Trophoblast cell (in vitro differentiated cells and primary cell): Measurements from ENCODE around the gene POMP.
A peak's percentile ranks its signal among the peaks of the same experiment; 100 is the strongest.

ENCODE experiments used
- DNase-seq, 2 donors: peaks; one replicate each; pipeline ENCODE4 v3.0.0-alpha.2; 2016
- H2AFZ ChIP-seq: 2 replicates; pipeline ENCODE4 v1.6.1; 2013; ENCODE audit warnings: low read length, moderate library complexity, mild to moderate bottlenecking; ENCODE audit not compliant: insufficient read depth, poor library complexity
- H2AK5ac ChIP-seq: 2 replicates; pipeline ENCODE4 v1.6.1; 2013; ENCODE audit warnings: mild to moderate bottlenecking, low read length
- H2BK120ac ChIP-seq: 2 replicates; pipeline ENCODE4 v1.6.1; 2013; ENCODE audit warnings: low read length, mild to moderate bottlenecking, moderate library complexity; ENCODE audit not compliant: insufficient read depth, poor library complexity
- H2BK12ac ChIP-seq: 2 replicates; pipeline ENCODE4 v1.6.1; 2013; ENCODE audit warnings: mild to moderate bottlenecking, low read length, moderate library complexity
- H2BK5ac ChIP-seq: 2 replicates; pipeline ENCODE4 v1.6.1; 2013; ENCODE audit warnings: low read length, low read depth, moderate library complexity, mild to moderate bottlenecking; ENCODE audit not compliant: poor library complexity
- H3K14ac ChIP-seq: 2 replicates; pipeline ENCODE4 v1.6.1; 2013; ENCODE audit warnings: mild to moderate bottlenecking, low read length
- H3K18ac ChIP-seq: 2 replicates; pipeline ENCODE4 v1.6.1; 2013; ENCODE audit warnings: mild to moderate bottlenecking, low read length
- H3K23ac ChIP-seq: 2 replicates; pipeline ENCODE4 v1.6.1; 2013; ENCODE audit warnings: low read length
- H3K27ac ChIP-seq: 2 replicates; pipeline ENCODE4 v1.5.1; 2013; ENCODE audit warnings: low read depth, mild to moderate bottlenecking, inconsistent platforms, low read length, moderate library complexity
- H3K27me3 ChIP-seq: 2 replicates; pipeline ENCODE4 v1.6.1; 2013; ENCODE audit warnings: inconsistent platforms, mild to moderate bottlenecking, low read length, moderate library complexity; ENCODE audit not compliant: insufficient read depth
- H3K36me3 ChIP-seq, 2 experiments: 1 replicate in 1 of 2; 2 replicates in 1 of 2; pipeline ENCODE4 v1.6.1; 2013; ENCODE audit warnings: low read length in 2 of 2, mild to moderate bottlenecking in 2 of 2, moderate library complexity in 1 of 2; ENCODE audit not compliant: insufficient read depth in 2 of 2, control insufficient read depth in 1 of 2
- H3K4ac ChIP-seq: 2 replicates; pipeline ENCODE4 v1.6.1; 2013; ENCODE audit warnings: low read depth, mild to moderate bottlenecking, low read length, moderate library complexity
- H3K4me1 ChIP-seq, 2 experiments: 1 replicate in 1 of 2; 2 replicates in 1 of 2; pipeline ENCODE4 v1.6.1; 2013; ENCODE audit warnings: low read length in 2 of 2, mild to moderate bottlenecking in 2 of 2, moderate library complexity in 1 of 2; ENCODE audit not compliant: insufficient read depth in 2 of 2, control insufficient read depth in 1 of 2
- H3K4me2 ChIP-seq: 2 replicates; pipeline ENCODE4 v1.6.1; 2013; ENCODE audit warnings: inconsistent platforms, mild to moderate bottlenecking, low read length, moderate library complexity
- H3K4me3 ChIP-seq: 2 replicates; pipeline ENCODE4 v1.5.1; 2013; ENCODE audit warnings: mild to moderate bottlenecking, low read depth, low read length, inconsistent platforms
- H3K79me1 ChIP-seq: one replicate; pipeline ENCODE4 v1.6.1; 2013; ENCODE audit warnings: low read length
- H3K79me2 ChIP-seq: 2 replicates; pipeline ENCODE4 v1.6.1; 2013; ENCODE audit warnings: low read length, mild to moderate bottlenecking; ENCODE audit not compliant: control insufficient read depth, insufficient read depth, poor library complexity
- H3K9ac ChIP-seq: 2 replicates; pipeline ENCODE4 v1.6.1; 2013; ENCODE audit warnings: mild to moderate bottlenecking, low read length
- H3K9me3 ChIP-seq: 2 replicates; pipeline ENCODE4 v1.6.1; 2013; ENCODE audit warnings: low read depth, mild to moderate bottlenecking, control low read depth, inconsistent platforms, low read length; ENCODE audit not compliant: insufficient read depth
- H4K12ac ChIP-seq: 2 replicates; pipeline ENCODE4 v1.6.1; 2013; ENCODE audit warnings: low read depth, mild to moderate bottlenecking, low read length, moderate library complexity
- H4K8ac ChIP-seq: 2 replicates; pipeline ENCODE4 v1.6.1; 2013; ENCODE audit warnings: low read depth, mild to moderate bottlenecking, low read length, moderate library complexity
- H4K91ac ChIP-seq: one replicate; pipeline ENCODE4 v1.6.1; 2013; ENCODE audit warnings: low read depth, mild to moderate bottlenecking, low read length, moderate library complexity
- WGBS: extraction: QIAGEN DNeasy Blood & Tissue Kit; methylation state at CpG from one replicate; pipeline ENCODE4 v1.1.7; 2013; ENCODE audit warnings: missing lambda C conversion rate; ENCODE audit not compliant: insufficient read length, insufficient coverage; ENCODE audit errors: extremely low coverage; 5-methylcytosine and 5-hydroxymethylcytosine counted together

POMP gene

DNA sequence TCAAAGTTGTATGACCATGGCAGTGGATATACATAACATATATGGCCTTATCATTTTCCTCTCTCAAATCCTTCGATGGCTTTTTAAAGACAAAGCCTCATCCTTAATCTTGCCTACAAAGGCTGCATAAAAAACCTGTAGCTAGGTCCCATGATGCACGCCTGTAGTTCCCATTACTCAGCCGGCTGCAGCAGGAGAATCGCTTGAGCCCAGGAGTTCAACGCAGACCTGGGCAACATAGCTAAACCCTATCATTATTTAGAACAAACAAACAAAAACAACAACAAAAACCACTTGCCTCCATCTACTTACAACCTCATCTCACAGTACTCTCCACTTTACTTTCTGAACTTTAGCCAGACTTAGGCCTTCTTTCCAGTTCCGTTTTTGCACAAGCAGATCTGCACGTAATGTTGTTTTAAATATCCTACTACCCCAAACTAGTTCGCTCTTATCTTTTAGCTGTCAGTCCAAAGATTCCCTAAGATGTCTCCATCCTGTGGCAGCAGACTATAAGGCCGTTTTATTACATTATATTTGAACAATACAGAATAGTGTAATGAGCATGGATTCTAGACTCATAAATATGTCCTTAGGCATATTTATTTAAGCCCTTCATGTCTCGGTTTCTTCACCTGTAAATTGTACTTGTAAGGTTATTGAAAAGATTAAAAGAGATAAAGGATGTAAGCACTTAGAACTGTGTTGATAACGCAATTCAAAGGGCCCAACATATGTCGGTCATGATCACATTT is 969 bp upstream of the POMP start:
- peak overlapping the region; percentile 90 for H3K4me3 ChIP-seq
- peak overlapping the region; percentile 73 for H3K4ac ChIP-seq
- peaks cover 14% of the 10 kb centered on the region for H3K79me2 ChIP-seq
- H3K23ac ChIP-seq: no peak overlapping the region
- H3K14ac ChIP-seq: peak overlapping the region; percentile 79
- H3K79me1 ChIP-seq: peaks cover 10% of the 10 kb centered on the region
- no peak overlapping the region for H2BK12ac ChIP-seq
- H2BK5ac ChIP-seq: no peak overlapping the region
- peak overlapping the region; percentile 91 for H4K8ac ChIP-seq
- H3K4me2 ChIP-seq: peak overlapping the region; percentile 94
- peaks cover 0 to 4% of the 10 kb centered on the region in 2 experiments for H3K4me1 ChIP-seq
- H4K91ac ChIP-seq: peak overlapping the region; percentile 83
- H4K12ac ChIP-seq: no peak overlapping the region
- peaks cover 0 to 7% of the 10 kb centered on the region in 2 experiments for H3K36me3 ChIP-seq
- no peak overlapping the region for H2AK5ac ChIP-seq
- H3K27ac ChIP-seq: no peak overlapping the region
- H2BK120ac ChIP-seq: peak overlapping the region; percentile 57
- no CpG with 5 or more reads among the region's 12 CpGs for WGBS
- H3K9me3 ChIP-seq: no peaks in the 10 kb centered on the region
- H3K18ac ChIP-seq: no peak overlapping the region
- no peaks in the 10 kb centered on the region for H3K27me3 ChIP-seq
- H3K9ac ChIP-seq: peak overlapping the region; percentile 90
- H2AFZ ChIP-seq: no peak overlapping the region
- peak in 1 of 2 donors; percentile 34 for DNase-seq

DNA sequence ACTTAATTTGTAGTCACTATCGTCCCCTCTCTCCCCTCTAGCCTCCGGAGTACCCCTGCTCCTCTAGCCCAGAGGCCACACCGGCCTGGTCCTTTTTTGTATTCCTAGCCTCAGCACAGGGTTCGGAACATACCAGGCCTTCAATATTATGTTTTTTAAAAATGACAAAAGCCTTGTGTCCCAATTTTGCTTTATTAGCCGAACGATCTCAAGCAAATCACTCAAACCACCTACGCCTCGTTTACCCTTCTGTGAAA is 463 bp upstream of the POMP start:
- no peak overlapping the region for H2BK12ac ChIP-seq
- no peak overlapping the region for H3K23ac ChIP-seq
- H4K8ac ChIP-seq: peak overlapping the region; percentile 91
- no peak overlapping the region for H2BK5ac ChIP-seq
- H3K14ac ChIP-seq: peak overlapping the region; percentile 79
- no peak overlapping the region for H2AK5ac ChIP-seq
- DNase-seq: no peak
- peak overlapping the region; percentile 57 for H2BK120ac ChIP-seq
- peaks cover 3 to 10% of the 10 kb centered on the region in 2 experiments for H3K36me3 ChIP-seq
- no peaks in the 10 kb centered on the region for H3K9me3 ChIP-seq
- H3K27ac ChIP-seq: no peak overlapping the region
- no peaks in the 10 kb centered on the region for H3K27me3 ChIP-seq
- peak overlapping the region; percentile 90 for H3K4me3 ChIP-seq
- H3K4me2 ChIP-seq: peak overlapping the region; percentile 94
- WGBS: no CpG with 5 or more reads among the region's 8 CpGs
- H3K79me1 ChIP-seq: peaks cover 10% of the 10 kb centered on the region
- peaks cover 14% of the 10 kb centered on the region for H3K79me2 ChIP-seq
- H4K91ac ChIP-seq: peak overlapping the region; percentile 83
- peak overlapping the region; percentile 73 for H3K4ac ChIP-seq
- peak overlapping the region; percentile 90 for H3K9ac ChIP-seq
- H4K12ac ChIP-seq: no peak overlapping the region
- H3K18ac ChIP-seq: no peak overlapping the region
- H3K4me1 ChIP-seq: peaks cover 0 to 4% of the 10 kb centered on the region in 2 experiments
- no peak overlapping the region for H2AFZ ChIP-seq

DNA sequence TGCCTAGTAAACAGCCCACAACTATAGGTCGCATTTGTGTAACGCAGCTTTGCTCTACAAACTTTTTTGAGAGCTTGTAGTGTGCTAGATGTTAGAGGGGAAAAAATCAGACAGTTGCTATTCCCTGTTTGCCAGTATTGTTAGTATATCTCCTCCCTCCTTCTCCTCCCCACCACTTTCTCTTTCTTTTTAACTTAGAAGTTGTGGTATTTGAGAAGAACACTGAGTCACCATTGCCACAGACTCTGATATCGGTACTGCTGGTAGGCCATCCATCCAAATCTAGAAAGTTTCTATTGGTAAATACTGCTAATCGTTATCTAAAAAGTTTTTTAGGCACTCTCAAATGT is 666 bp downstream of the POMP start:
- H2BK12ac ChIP-seq: no peak overlapping the region
- H4K12ac ChIP-seq: no peak overlapping the region
- peaks cover 10% of the 10 kb centered on the region for H3K79me1 ChIP-seq
- peak in 1 of 2 donors; percentile 64 for DNase-seq
- H3K79me2 ChIP-seq: peaks cover 14% of the 10 kb centered on the region
- peak overlapping the region; percentile 55 for H2AK5ac ChIP-seq
- peak overlapping the region; percentile 73 for H3K14ac ChIP-seq
- peak overlapping the region; percentile 91 for H4K8ac ChIP-seq
- peak overlapping the region; percentile 68 for H3K18ac ChIP-seq
- no peak overlapping the region for H3K23ac ChIP-seq
- H3K9ac ChIP-seq: peak overlapping the region; percentile 79
- H3K9me3 ChIP-seq: no peaks in the 10 kb centered on the region
- peak overlapping the region; percentile 55 for H2AFZ ChIP-seq
- peak overlapping the region; percentile 34 for H2BK120ac ChIP-seq
- peak overlapping the region; percentile 51 for H2BK5ac ChIP-seq
- no CpG with 5 or more reads among the region's 4 CpGs for WGBS
- H3K4me3 ChIP-seq: peak overlapping the region; percentile 90
- H3K27ac ChIP-seq: no peak overlapping the region
- H3K4me1 ChIP-seq: peaks cover 0 to 4% of the 10 kb centered on the region in 2 experiments
- H3K4me2 ChIP-seq: peak overlapping the region; percentile 94
- H3K4ac ChIP-seq: peak overlapping the region; percentile 91
- no peaks in the 10 kb centered on the region for H3K27me3 ChIP-seq
- H3K36me3 ChIP-seq: peaks cover 3 to 10% of the 10 kb centered on the region in 2 experiments
- H4K91ac ChIP-seq: peak overlapping the region; percentile 68

DNA sequence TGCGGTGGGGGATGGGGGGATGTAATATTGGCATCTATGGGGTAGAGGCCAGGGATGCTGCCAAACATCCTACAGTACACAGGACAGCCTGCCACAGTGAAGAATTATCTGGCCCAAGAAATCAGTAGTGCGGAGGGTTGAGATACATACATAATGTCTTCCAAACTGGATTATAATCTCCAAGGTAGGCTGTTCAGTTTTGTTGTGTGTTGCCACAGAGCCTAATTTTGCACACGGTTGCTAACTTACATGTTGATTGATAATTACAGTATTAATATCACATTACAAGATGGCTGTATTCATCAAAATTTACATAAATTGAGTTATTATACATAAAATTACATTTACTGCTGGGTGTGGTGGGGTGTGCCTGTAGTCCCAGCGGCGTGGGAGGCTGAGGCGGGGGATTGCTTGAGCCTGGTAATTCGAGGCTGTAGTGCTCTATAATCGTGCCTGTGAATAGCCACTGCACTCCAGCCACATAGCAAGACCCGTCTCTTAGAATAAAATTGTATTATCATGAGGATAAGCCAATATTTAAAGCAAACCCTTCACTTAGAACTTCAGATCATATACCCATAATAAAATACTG is 8.1 kb downstream of the POMP start:
- Histone ChIP-seq H3K4me1 (no peaks in the 10 kb centered on the region), H2AFZ (no peak overlapping the region), H3K23ac (no peak overlapping the region), H3K18ac (no peak overlapping the region), H3K27ac (no peak overlapping the region), H4K8ac (no peak overlapping the region), H4K91ac (no peak overlapping the region), H2BK120ac (no peak overlapping the region), H2AK5ac (no peak overlapping the region), H3K9me3 (no peaks in the 10 kb centered on the region), H3K9ac (no peak overlapping the region), H4K12ac (no peak overlapping the region), H3K79me1 (no peaks in the 10 kb centered on the region), H3K4me3 (no peak overlapping the region), H2BK5ac (no peak overlapping the region), H3K14ac (no peak overlapping the region), H3K36me3 (peaks cover 13 to 35% of the 10 kb centered on the region in 2 experiments), H3K79me2 (no peaks in the 10 kb centered on the region), H3K4me2 (no peak overlapping the region), H3K4ac (no peak overlapping the region), H2BK12ac (no peak overlapping the region), H3K27me3 (no peaks in the 10 kb centered on the region)
- no peak for DNase-seq
- WGBS: no CpG with 5 or more reads among the region's 9 CpGs
